Measurements from ENCODE around the gene TMEM116.

Gene TMEM116

GRCh38 chr12:111925171-111925570 is 87.8 kb downstream of the TMEM116 start:
- TF ChIP-seq CTCF (IDR thresholded peaks at IDR 0.05; ENCODE audit: control extremely low read depth, extremely low read depth, low read depth, missing control alignments) = no peak
- POLR2A ChIA-PET = no interaction called here
- DNase-seq (ENCODE audit: extremely low spot score) = no peak
- CTCF ChIA-PET = interaction anchor here (1.4 kb wide), 1 partner anchor 12 kb away, joined by 3 read pairs; no protein-coding TSS in a partner anchor

GRCh38 chr12:111907740-111908139 is 105.2 kb downstream of the TMEM116 start:
- DNase-seq (ENCODE audit: extremely low spot score) = no peak
- POLR2A ChIA-PET = no interaction called here
- CTCF ChIA-PET = no interaction called here
- TF ChIP-seq CTCF (IDR thresholded peaks at IDR 0.05; ENCODE audit: control extremely low read depth, extremely low read depth, low read depth, missing control alignments) = no peak

GRCh38 chr12:111905502-111905901 is 107.5 kb downstream of the TMEM116 start:
- no peak for TF ChIP-seq CTCF (IDR thresholded peaks at IDR 0.05; ENCODE audit: control extremely low read depth, extremely low read depth, low read depth, missing control alignments)
- CTCF ChIA-PET = no interaction called here
- DNase-seq (ENCODE audit: extremely low spot score) = no peak
- POLR2A ChIA-PET = no interaction called here

- ChIA-PET POLR2A (no interaction called here), CTCF (no interaction called here)
- DNase-seq (ENCODE audit: extremely low spot score) = no peak
- no peak for TF ChIP-seq CTCF (IDR thresholded peaks at IDR 0.05; ENCODE audit: control extremely low read depth, extremely low read depth, low read depth, missing control alignments)
Measured at GRCh38 chr12:111904446-111904975, 108.5 kb downstream of the TMEM116 start.

- POLR2A ChIA-PET = interaction anchor here (0.6 kb wide), 1 partner anchor 318 kb away, joined by 3 read pairs; no protein-coding TSS in a partner anchor
Measured at GRCh38 chr12:111901182-111901581, 111.8 kb downstream of the TMEM116 start.

GRCh38 chr12:111894556-111894955 is 118.4 kb downstream of the TMEM116 start:
- no peak for DNase-seq (ENCODE audit: extremely low spot score)
- CTCF ChIA-PET = interaction anchor here (0.7 kb wide), 1 partner anchor 30 kb away, joined by 3 read pairs; no protein-coding TSS in a partner anchor
- POLR2A ChIA-PET = no interaction called here
- no peak for TF ChIP-seq CTCF (IDR thresholded peaks at IDR 0.05; ENCODE audit: control extremely low read depth, extremely low read depth, low read depth, missing control alignments)

More at GRCh38 chr12:111901182-111901581, 111.8 kb downstream of the TMEM116 start:
- TF ChIP-seq CTCF (IDR thresholded peaks at IDR 0.05; ENCODE audit: control extremely low read depth, extremely low read depth, low read depth, missing control alignments) = no peak
- CTCF ChIA-PET = no interaction called here
- DNase-seq (ENCODE audit: extremely low spot score) = no peak

All from GM10248 (cell line).